ENCODE measurements around the gene TXK. TPM values are rescaled to one million over a fixed set of nuclear protein-coding genes. Genes with fewer than 3 reads are reported as not detected.

TXK gene
- total RNA-seq, 1 experiment from 2014 or later, result 1.7 TPM

- POLR2A ChIA-PET, result interaction anchor here (0.8 kb wide), 1 partner anchor 88 kb away, joined by 3 read pairs; no protein-coding TSS in a partner anchor
- no TSS peak for BruUV-seq (replicated peaks)
- H3K9me3 Mint-ChIP-seq (ENCODE audit: unreplicated experiment), result no peaks in the 10 kb centered on the region
- peak overlapping the region; percentile 93 for H3K27ac Mint-ChIP-seq (ENCODE audit: unreplicated experiment)
- Histone ChIP-seq H3K4me3 (ENCODE audit: low read depth, low read length) (no peak overlapping the region), H3K36me3 (ENCODE audit: control insufficient read depth, insufficient read depth, low read length) (no peaks in the 10 kb centered on the region), H3K9me3 (no peaks in the 10 kb centered on the region), H3K4me1 (peaks cover 39% of the 10 kb centered on the region), H3K27me3 (replicated peaks; ENCODE audit: control insufficient read depth, insufficient read depth, low read length) (no peaks in the 10 kb centered on the region)
- no peak for DNase-seq
- peaks cover 11% of the 10 kb centered on the region for H3K36me3 Mint-ChIP-seq (ENCODE audit: insufficient read depth, unreplicated experiment)
- CTCF ChIA-PET, result interaction anchor here (1.0 kb wide), 1 partner anchor 28 kb away, joined by 8 read pairs; no protein-coding TSS in a partner anchor
- H3K4me1 Mint-ChIP-seq (ENCODE audit: low read depth, unreplicated experiment), result peaks cover 18% of the 10 kb centered on the region
- H3K27me3 Mint-ChIP-seq (ENCODE audit: insufficient read depth, unreplicated experiment), result no peaks in the 10 kb centered on the region
- no peak for TF ChIP-seq CTCF (IDR thresholded peaks at IDR 0.05; ENCODE audit: insufficient read depth in 1 of 2, low read depth in 1 of 2, low read length in 1 of 2, severe bottlenecking in 1 of 2, unreplicated experiment in 1 of 2)
- peak overlapping the region; percentile 50 for H3K4me3 Mint-ChIP-seq (ENCODE audit: unreplicated experiment)
- intact Hi-C loops (cut with micrococcal nuclease; ENCODE audit: unreplicated experiment), result loop anchor here (1.0 to 2.0 kb wide), 2 partner anchors 27 to 28 kb away; partner anchors contain the start of genes CNGA1 and NIPAL1
Observed at GRCh38 chr4:48043504-48043903, 90.5 kb downstream of the TXK start.

DNA sequence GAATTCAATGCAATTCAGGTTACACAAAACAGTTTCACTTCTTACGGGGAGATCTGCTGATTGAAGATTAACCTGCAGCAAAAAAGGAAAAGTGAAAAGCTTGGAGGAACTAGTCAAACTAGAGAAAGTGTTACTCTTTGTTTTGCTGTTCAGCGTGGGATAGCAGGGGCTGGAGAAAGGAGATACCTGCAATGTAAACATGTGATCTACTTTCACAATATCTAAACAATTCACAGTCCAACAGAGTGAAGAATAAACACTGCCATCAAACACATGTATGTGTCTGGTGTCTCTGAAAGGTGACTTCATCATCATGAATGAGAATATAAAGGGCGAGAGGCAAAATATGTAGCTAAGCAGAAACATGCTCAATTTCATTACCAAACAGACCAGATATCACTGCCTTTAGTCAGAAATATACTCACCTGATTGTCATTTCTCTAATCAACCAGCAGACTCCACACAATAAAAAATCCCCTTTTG is 91.0 kb downstream of the TXK start:
- Mint-ChIP-seq H3K4me1 (ENCODE audit: low read depth, unreplicated experiment) (peaks cover 18% of the 10 kb centered on the region), H3K27ac (ENCODE audit: unreplicated experiment) (peak overlapping the region; percentile 93), H3K9me3 (ENCODE audit: unreplicated experiment) (no peaks in the 10 kb centered on the region), H3K4me3 (ENCODE audit: unreplicated experiment) (peak overlapping the region; percentile 50), H3K27me3 (ENCODE audit: insufficient read depth, unreplicated experiment) (no peaks in the 10 kb centered on the region), H3K36me3 (ENCODE audit: insufficient read depth, unreplicated experiment) (peaks cover 16% of the 10 kb centered on the region)
- intact Hi-C loops (cut with micrococcal nuclease; ENCODE audit: unreplicated experiment), result loop anchor here (1.0 to 2.0 kb wide), 2 partner anchors 26 to 28 kb away; partner anchors contain the start of genes CNGA1 and NIPAL1
- H3K4me1 ChIP-seq, result peaks cover 37% of the 10 kb centered on the region
- ChIA-PET CTCF (interaction anchor here (1.0 kb wide), 1 partner anchor 28 kb away, joined by 8 read pairs; no protein-coding TSS in a partner anchor), POLR2A (interaction anchor here (0.8 kb wide), 1 partner anchor 89 kb away, joined by 3 read pairs; no protein-coding TSS in a partner anchor)
- peak in 1 of 2 experiments; percentile 40 for DNase-seq
- BruUV-seq (replicated peaks), result no TSS peak
- no peaks in the 10 kb centered on the region for H3K27me3 ChIP-seq (replicated peaks; ENCODE audit: control insufficient read depth, insufficient read depth, low read length)
- H3K4me3 ChIP-seq (ENCODE audit: low read depth, low read length), result no peak overlapping the region
- H3K9me3 ChIP-seq, result no peaks in the 10 kb centered on the region
- TF ChIP-seq CTCF (IDR thresholded peaks at IDR 0.05; ENCODE audit: insufficient read depth in 1 of 2, low read depth in 1 of 2, low read length in 1 of 2, severe bottlenecking in 1 of 2, unreplicated experiment in 1 of 2), result no peak
- H3K36me3 ChIP-seq (ENCODE audit: control insufficient read depth, insufficient read depth, low read length), result no peaks in the 10 kb centered on the region

GRCh38 chr4:48041535-48042137 is 92.4 kb downstream of the TXK start:
- Histone ChIP-seq H3K9me3 (no peaks in the 10 kb centered on the region), H3K4me3 (ENCODE audit: low read depth, low read length) (no peak overlapping the region), H3K27me3 (replicated peaks; ENCODE audit: control insufficient read depth, insufficient read depth, low read length) (no peaks in the 10 kb centered on the region), H3K36me3 (ENCODE audit: control insufficient read depth, insufficient read depth, low read length) (no peaks in the 10 kb centered on the region), H3K4me1 (peaks cover 29% of the 10 kb centered on the region)
- H3K27me3 Mint-ChIP-seq (ENCODE audit: insufficient read depth, unreplicated experiment), result no peaks in the 10 kb centered on the region
- no TSS peak for BruUV-seq (replicated peaks)
- H3K36me3 Mint-ChIP-seq (ENCODE audit: insufficient read depth, unreplicated experiment), result peaks cover 17% of the 10 kb centered on the region
- no peak overlapping the region for H3K4me3 Mint-ChIP-seq (ENCODE audit: unreplicated experiment)
- H3K4me1 Mint-ChIP-seq (ENCODE audit: low read depth, unreplicated experiment), result peaks cover 18% of the 10 kb centered on the region
- no peak overlapping the region for H3K27ac Mint-ChIP-seq (ENCODE audit: unreplicated experiment)
- no peak for TF ChIP-seq CTCF (IDR thresholded peaks at IDR 0.05; ENCODE audit: insufficient read depth in 1 of 2, low read depth in 1 of 2, low read length in 1 of 2, severe bottlenecking in 1 of 2, unreplicated experiment in 1 of 2)
- CTCF ChIA-PET, result no interaction called here
- H3K9me3 Mint-ChIP-seq (ENCODE audit: unreplicated experiment), result no peaks in the 10 kb centered on the region
- no peak for DNase-seq
- POLR2A ChIA-PET, result no interaction called here
- intact Hi-C loops (cut with micrococcal nuclease; ENCODE audit: unreplicated experiment), result loop anchor here (2.0 kb wide), 1 partner anchor 25 kb away; the partner anchor contains the start of genes CNGA1 and NIPAL1
